SK-N-MC (cell line): ENCODE data around the gene ARPP19.

Experiments used
- EZH2 ChIP-seq: fragments of 200-600 bp; sonication (generic); IDR thresholded peaks from one replicate; pipeline ENCODE4 v1.6.1; 2017; ENCODE audit warnings: antibody characterized with exemption
- FOXP2 ChIP-seq: optimal IDR thresholded peaks from 2 replicates; pipeline ENCODE3; 2011; ENCODE audit warnings: mild to moderate bottlenecking, moderate library complexity; ENCODE audit not compliant: insufficient read depth; ENCODE audit errors: extremely low read length, control extremely low read depth
- POLR2AphosphoS5 ChIP-seq: IDR thresholded peaks from 2 replicates; pipeline ENCODE4 v1.6.1; 2012; ENCODE audit warnings: mild to moderate bottlenecking, low read depth, low read length, borderline replicate concordance

- TF ChIP-seq POLR2AphosphoS5: no peak
- no peak for TF ChIP-seq EZH2
- TF ChIP-seq FOXP2: no peak
Measured at GRCh38 chr15:52518487-52519371, 50.1 kb downstream of the ARPP19 start.
